B cell (primary cell): Measurements from ENCODE around the gene MLH3. TPM values are rescaled to one million over a fixed set of nuclear protein-coding genes. Genes with fewer than 3 reads are reported as not detected.

ENCODE experiments used
- ATAC-seq: fragments of 200-7000 bp; cut with Tn5 transposase; one replicate; pipeline ENCODE4 v1.10.0; 2021; ENCODE audit warnings: low read depth, mild to moderate bottlenecking, moderate number of reproducible peaks, moderate library complexity
- CTCF ChIA-PET: fragments of 350-600 bp; sonication (Branson Sonifier 250); formaldehyde crosslinking; loops from one replicate; lab custom pipeline; 2021; ENCODE audit warnings: antibody characterized with exemption, inconsistent platforms; lab: Charles Lee
- POLR2A ChIA-PET: fragments of 350-600 bp; sonication (Branson Sonifier 250); formaldehyde crosslinking; loops from one replicate; lab custom pipeline; 2021; ENCODE audit warnings: antibody characterized with exemption; lab: Charles Lee
- DNase-seq: peaks from one replicate; pipeline ENCODE4 v3.0.0; 2013
- H2AFZ ChIP-seq: 2 replicates; pipeline ENCODE4 v1.6.1; 2012; ENCODE audit warnings: mild to moderate bottlenecking, low read depth, low read length; ENCODE audit not compliant: insufficient read depth, poor library complexity, severe bottlenecking
- H3K27ac ChIP-seq, 2 donors: 1 replicate in 1 of 2; 2 replicates in 1 of 2; pipeline ENCODE4 v1.5.1; 2012 to 2013; ENCODE audit warnings: low read length in 2 of 2, mild to moderate bottlenecking in 2 of 2, moderate library complexity in 1 of 2
- H3K27me3 ChIP-seq, 4 experiments: fragments of 200-600 bp in 1 of 4; sonication (generic) in 1 of 4; replicated peaks in 1 of 4; 1 replicate in 2 of 4; 2 replicates in 2 of 4; pipeline versions ENCODE4 v1.6.1 to v1.7.0; 2013 to 2016; ENCODE audit warnings: low read length in 3 of 4, mild to moderate bottlenecking in 2 of 4, mixed read lengths in 1 of 4, moderate library complexity in 1 of 4; ENCODE audit not compliant: insufficient read depth in 4 of 4, control insufficient read depth in 3 of 4; ENCODE audit errors: control extremely low read depth in 1 of 4
- H3K36me3 ChIP-seq, 2 experiments: replicated peaks in 1 of 2; 1 replicate in 1 of 2; 2 replicates in 1 of 2; pipeline versions ENCODE4 v1.6.1 to v1.7.1; 2013; ENCODE audit warnings: low read length in 1 of 2; ENCODE audit not compliant: insufficient read depth in 2 of 2, control insufficient read depth in 1 of 2; ENCODE audit errors: control extremely low read depth in 1 of 2, extremely low read depth in 1 of 2
- H3K4me1 ChIP-seq, 2 donors: fragments of 200-600 bp in 1 of 2; sonication (generic) in 1 of 2; 1 replicate in 1 of 2; 2 replicates in 1 of 2; pipeline versions ENCODE4 v1.5.1 to v1.6.1; 2013 to 2017; ENCODE audit warnings: low read length in 2 of 2; ENCODE audit not compliant: control insufficient read depth in 2 of 2, insufficient read depth in 2 of 2
- H3K4me2 ChIP-seq: replicated peaks from 2 replicates; pipeline ENCODE3; 2012; ENCODE audit warnings: mild to moderate bottlenecking, low read depth, low read length; ENCODE audit not compliant: poor library complexity, severe bottlenecking
- H3K4me3 ChIP-seq, 5 experiments: fragments of 200-600 bp in 1 of 5; sonication (generic) in 1 of 5; 1 replicate in 3 of 5; 2 replicates in 2 of 5; pipeline versions ENCODE4 v1.5.1 to v1.7.0; 2011 to 2016; ENCODE audit warnings: low read length in 4 of 5, mild to moderate bottlenecking in 4 of 5, low read depth in 2 of 5, control low read depth in 1 of 5, moderate library complexity in 1 of 5; ENCODE audit not compliant: insufficient read depth in 1 of 5; ENCODE audit errors: control extremely low read depth in 1 of 5, extremely low read depth in 1 of 5
- H3K79me2 ChIP-seq: fragments of 200-600 bp; sonication (generic); one replicate; pipeline ENCODE4 v1.6.0; 2016; ENCODE audit warnings: low read length; ENCODE audit not compliant: control insufficient read depth, insufficient read depth
- H3K9ac ChIP-seq: fragments of 200-600 bp; sonication (generic); 2 replicates; pipeline ENCODE4 v1.6.1; 2017; ENCODE audit warnings: mild to moderate bottlenecking, low read length, moderate library complexity
- H3K9me3 ChIP-seq, 3 donors: one replicate each; pipeline versions ENCODE4 v1.6.1 to v1.7.1; 2013; ENCODE audit warnings: low read length in 2 of 3; ENCODE audit not compliant: control insufficient read depth in 2 of 3, insufficient read depth in 1 of 3; ENCODE audit errors: control extremely low read depth in 1 of 3
- H4K20me1 ChIP-seq: 2 replicates; pipeline ENCODE4 v1.6.0; 2012; ENCODE audit warnings: mild to moderate bottlenecking, low read length; ENCODE audit not compliant: insufficient read depth, control insufficient read depth, poor library complexity, severe bottlenecking
- H3K27ac Mint-ChIP-seq: one replicate; pipeline ENCODE4 v1.8.0; 2021; ENCODE audit warnings: mixed read lengths
- H3K27me3 Mint-ChIP-seq: one replicate; pipeline ENCODE4 v1.8.0; 2021; ENCODE audit warnings: mixed read lengths
- H3K4me1 Mint-ChIP-seq: one replicate; pipeline ENCODE4 v1.8.0; 2021; ENCODE audit warnings: mixed read lengths
- H3K4me3 Mint-ChIP-seq: one replicate; pipeline ENCODE4 v1.8.0; 2021; ENCODE audit warnings: mixed read lengths
- H3K9me3 Mint-ChIP-seq: one replicate; pipeline ENCODE4 v1.8.0; 2022; ENCODE audit warnings: mixed read lengths; ENCODE audit not compliant: insufficient read depth
- CTCF ChIP-seq: fragments of 200-600 bp; IDR thresholded peaks from one replicate; pipeline ENCODE4 v1.8.0; 2022; ENCODE audit warnings: antibody characterized with exemption, mild to moderate bottlenecking
- EZH2 ChIP-seq: IDR thresholded peaks from 2 replicates; pipeline ENCODE4 v1.6.1; 2012; ENCODE audit warnings: borderline replicate concordance, low read depth, mild to moderate bottlenecking, moderate library complexity, low read length; ENCODE audit not compliant: insufficient read depth, poor library complexity, severe bottlenecking
- WGBS: methylation state at CpG from one replicate; pipeline ENCODE4 v1.1.5; 2013; ENCODE audit warnings: missing lambda C conversion rate; ENCODE audit not compliant: insufficient coverage; 5-methylcytosine and 5-hydroxymethylcytosine counted together
- intact Hi-C: fragments of 100-400 bp; cut with micrococcal nuclease; formaldehyde crosslinking; loops from one replicate; pipeline ENCODE4 v1.10.0; 2022
- polyA plus RNA-seq: library from polyadenylated mRNA; depleted of rRNA; stranded (reverse); fragments of >200 nt; gene quantifications from 2 replicates; pipeline ENCODE4 v1.2.3, GENCODE V29; 2012
- total RNA-seq, 2 donors: library from RNA; stranded (reverse); fragments of 120-200 nt in 1 of 2; gene quantifications; 1 replicate in 1 of 2; 2 replicates in 1 of 2; pipeline versions ENCODE4 v1.2.3 to v1.2.4, GENCODE V29; 2013 to 2022

MLH3 gene
- total and polyA plus RNA-seq, 2 donors (not counting 1 experiment from before 2014, with no cell fraction given), result 6.7 to 19.9 TPM

- no peak overlapping the region for H2AFZ ChIP-seq
- H3K27me3 ChIP-seq, result no peaks in the 10 kb centered on the region
- H4K20me1 ChIP-seq, result no peaks in the 10 kb centered on the region
- peaks cover 3 to 6% of the 10 kb centered on the region in 2 donors for H3K4me1 ChIP-seq
- ChIA-PET CTCF (interaction anchor here (0.8 kb wide), 1 partner anchor 232 kb away, joined by 4 read pairs; no protein-coding TSS in a partner anchor), POLR2A (no interaction called here)
- intact Hi-C loops, result no loop called here
- no peak overlapping the region for H3K4me2 ChIP-seq
- H3K27me3 Mint-ChIP-seq, result no peaks in the 10 kb centered on the region
- H3K4me1 Mint-ChIP-seq, result peaks cover 6% of the 10 kb centered on the region
- no peak overlapping the region for H3K4me3 ChIP-seq
- no peak overlapping the region for H3K27ac Mint-ChIP-seq
- H3K27ac ChIP-seq, result no peak overlapping the region
- H3K36me3 ChIP-seq, result peaks cover 2 to 50% of the 10 kb centered on the region in 2 experiments
- no peak overlapping the region for H3K4me3 Mint-ChIP-seq
- TF ChIP-seq CTCF, result no peak
- TF ChIP-seq EZH2, result no peak
- DNase-seq (no peak), ATAC-seq (no peak)
- no peaks in the 10 kb centered on the region for H3K9me3 Mint-ChIP-seq
- WGBS, result 100% methylated on average over 1 of the region's 2 CpGs
- no peaks in the 10 kb centered on the region for H3K79me2 ChIP-seq
- H3K9me3 ChIP-seq, result no peaks in the 10 kb centered on the region
- no peak overlapping the region for H3K9ac ChIP-seq
Measured at GRCh38 chr14:75092698-75093097, 41.4 kb upstream of the MLH3 start.

GRCh38 chr14:75091251-75091650 lies 40.0 kb upstream of the MLH3 start:
- no peak overlapping the region for H3K27ac Mint-ChIP-seq
- H3K27ac ChIP-seq, result no peak overlapping the region
- ATAC-seq, result no peak
- ChIA-PET POLR2A (no interaction called here), CTCF (interaction anchor here (2.3 to 6.8 kb wide), 3 partner anchors 9 to 230 kb away, joined by 8 to 144 read pairs (median 71); no protein-coding TSS in a partner anchor)
- no peak for DNase-seq
- intact Hi-C loops, result no loop called here
- H3K27me3 ChIP-seq, result no peaks in the 10 kb centered on the region
- H3K27me3 Mint-ChIP-seq, result no peaks in the 10 kb centered on the region
- H3K4me1 ChIP-seq, result peaks cover 3 to 6% of the 10 kb centered on the region in 2 donors
- peaks cover 0 to 51% of the 10 kb centered on the region in 2 experiments for H3K36me3 ChIP-seq
- no peaks in the 10 kb centered on the region for H3K9me3 Mint-ChIP-seq
- 100% methylated on average over 1 of the region's 8 CpGs for WGBS
- H2AFZ ChIP-seq, result no peak overlapping the region
- H3K4me3 Mint-ChIP-seq, result no peak overlapping the region
- H3K4me2 ChIP-seq, result no peak overlapping the region
- no peaks in the 10 kb centered on the region for H3K79me2 ChIP-seq
- no peak overlapping the region for H3K4me3 ChIP-seq
- no peak for TF ChIP-seq CTCF
- no peak for TF ChIP-seq EZH2
- no peaks in the 10 kb centered on the region for H3K9me3 ChIP-seq
- no peak overlapping the region for H3K9ac ChIP-seq
- no peaks in the 10 kb centered on the region for H4K20me1 ChIP-seq
- H3K4me1 Mint-ChIP-seq, result peaks cover 6% of the 10 kb centered on the region
